Measurements from ENCODE around the gene MKKS. TPM values are rescaled to one million over a fixed set of nuclear protein-coding genes. Genes with fewer than 3 reads are reported as not detected.
"Not testable (repeated sequence)": the region's sequence is repeated elsewhere in the genome, so short reads cannot be mapped to it uniquely, and the experiment has no call there.

Gene MKKS
- total RNA-seq, 1 donor from 2014 or later: 5.3 TPM

GRCh38 chr20:10408108-10408813, 25.8 kb downstream of the MKKS start:
- H3K36me3 ChIP-seq (ENCODE audit: control insufficient read depth, insufficient read depth, low read length): peaks cover 4% of the 10 kb centered on the region
- H3K27me3 ChIP-seq (ENCODE audit: control insufficient read depth, insufficient read depth, low read length): no peaks in the 10 kb centered on the region
- FAIRE-seq (no peak), DNase-seq (ENCODE audit: low read depth) (no peak)
- H3K4me3 ChIP-seq (ENCODE audit: low read depth, low read length): no peak overlapping the region
- TF ChIP-seq, protein P1, sequence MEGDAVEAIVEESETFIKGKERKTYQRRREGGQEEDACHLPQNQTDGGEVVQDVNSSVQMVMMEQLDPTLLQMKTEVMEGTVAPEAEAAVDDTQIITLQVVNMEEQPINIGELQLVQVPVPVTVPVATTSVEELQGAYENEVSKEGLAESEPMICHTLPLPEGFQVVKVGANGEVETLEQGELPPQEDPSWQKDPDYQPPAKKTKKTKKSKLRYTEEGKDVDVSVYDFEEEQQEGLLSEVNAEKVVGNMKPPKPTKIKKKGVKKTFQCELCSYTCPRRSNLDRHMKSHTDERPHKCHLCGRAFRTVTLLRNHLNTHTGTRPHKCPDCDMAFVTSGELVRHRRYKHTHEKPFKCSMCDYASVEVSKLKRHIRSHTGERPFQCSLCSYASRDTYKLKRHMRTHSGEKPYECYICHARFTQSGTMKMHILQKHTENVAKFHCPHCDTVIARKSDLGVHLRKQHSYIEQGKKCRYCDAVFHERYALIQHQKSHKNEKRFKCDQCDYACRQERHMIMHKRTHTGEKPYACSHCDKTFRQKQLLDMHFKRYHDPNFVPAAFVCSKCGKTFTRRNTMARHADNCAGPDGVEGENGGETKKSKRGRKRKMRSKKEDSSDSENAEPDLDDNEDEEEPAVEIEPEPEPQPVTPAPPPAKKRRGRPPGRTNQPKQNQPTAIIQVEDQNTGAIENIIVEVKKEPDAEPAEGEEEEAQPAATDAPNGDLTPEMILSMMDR (IDR thresholded peaks at IDR 0.05; ENCODE audit: insufficient read depth, low read length, severe bottlenecking): no peak

GRCh38 chr20:10404959-10405530, 29.0 kb downstream of the MKKS start:
- no peak overlapping the region for H3K4me3 ChIP-seq (ENCODE audit: low read depth, low read length)
- FAIRE-seq (peak; percentile 55), DNase-seq (ENCODE audit: low read depth) (no peak)
- no peaks in the 10 kb centered on the region for H3K27me3 ChIP-seq (ENCODE audit: control insufficient read depth, insufficient read depth, low read length)
- peaks cover 2% of the 10 kb centered on the region for H3K36me3 ChIP-seq (ENCODE audit: control insufficient read depth, insufficient read depth, low read length)
- TF ChIP-seq, protein P1 (IDR thresholded peaks at IDR 0.05; ENCODE audit: insufficient read depth, low read length, severe bottlenecking): no peak

DNA sequence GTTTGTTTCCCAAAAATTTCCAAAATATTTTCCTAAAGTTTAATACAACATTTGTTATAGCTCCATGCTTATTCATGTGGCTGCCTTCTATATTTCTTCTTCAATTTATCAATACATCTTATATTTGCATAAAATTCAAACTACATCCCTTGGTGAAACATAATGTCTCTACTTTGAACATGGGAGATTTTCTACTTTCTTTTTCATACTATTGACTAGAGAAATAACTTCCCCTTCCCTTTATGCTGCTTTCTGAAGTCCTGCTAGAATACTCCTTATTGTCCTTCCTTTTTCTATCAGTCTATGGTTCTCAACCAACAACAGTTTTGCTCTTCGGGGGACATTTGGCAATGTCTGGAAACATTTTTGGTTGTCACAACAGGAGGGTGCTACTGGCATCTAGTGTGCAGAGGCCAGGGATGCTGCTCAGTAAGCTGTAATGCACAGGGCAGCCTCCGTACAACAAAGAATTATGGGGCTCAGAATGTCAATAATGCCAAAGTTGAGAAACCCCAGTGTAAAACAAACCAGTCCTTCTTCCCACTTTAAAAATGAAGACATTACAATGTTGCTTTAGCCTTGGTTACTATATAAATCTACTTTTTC, 29.9 kb downstream of the MKKS start:
- TF ChIP-seq, protein P1 (IDR thresholded peaks at IDR 0.05; ENCODE audit: insufficient read depth, low read length, severe bottlenecking): no peak
- FAIRE-seq (no peak), DNase-seq (ENCODE audit: low read depth) (no peak)
- H3K27me3 ChIP-seq (ENCODE audit: control insufficient read depth, insufficient read depth, low read length): no peaks in the 10 kb centered on the region
- no peak overlapping the region for H3K4me3 ChIP-seq (ENCODE audit: low read depth, low read length)
- peaks cover 2% of the 10 kb centered on the region for H3K36me3 ChIP-seq (ENCODE audit: control insufficient read depth, insufficient read depth, low read length)

- FAIRE-seq: no peak
- Histone ChIP-seq H3K36me3 (ENCODE audit: control insufficient read depth, insufficient read depth, low read length) (peaks cover 2% of the 10 kb centered on the region), H3K4me3 (ENCODE audit: low read depth, low read length) (no peak overlapping the region), H3K27me3 (ENCODE audit: control insufficient read depth, insufficient read depth, low read length) (no peaks in the 10 kb centered on the region)
- no peak for DNase-seq (ENCODE audit: low read depth)
- TF ChIP-seq, protein P1 (IDR thresholded peaks at IDR 0.05; ENCODE audit: insufficient read depth, low read length, severe bottlenecking): no peak
Measured at GRCh38 chr20:10402938-10403608, 30.9 kb downstream of the MKKS start.

- no peak for DNase-seq (ENCODE audit: low read depth)
- Histone ChIP-seq H3K4me3 (ENCODE audit: low read depth, low read length) (no peak overlapping the region), H3K36me3 (ENCODE audit: control insufficient read depth, insufficient read depth, low read length) (no peaks in the 10 kb centered on the region), H3K27me3 (ENCODE audit: control insufficient read depth, insufficient read depth, low read length) (no peaks in the 10 kb centered on the region)
- FAIRE-seq: no peak
- TF ChIP-seq, protein P1 (IDR thresholded peaks at IDR 0.05; ENCODE audit: insufficient read depth, low read length, severe bottlenecking): no peak
Measured at GRCh38 chr20:10398834-10399369, 35.1 kb downstream of the MKKS start.

- not testable (repeated sequence) for DNase-seq (ENCODE audit: low read depth); H3K27me3 ChIP-seq (ENCODE audit: control insufficient read depth, insufficient read depth, low read length); H3K36me3 ChIP-seq (ENCODE audit: control insufficient read depth, insufficient read depth, low read length); FAIRE-seq; H3K4me3 ChIP-seq (ENCODE audit: low read depth, low read length)
Measured at GRCh38 chr20:10394752-10395151, 39.3 kb downstream of the MKKS start.
